Neuronal stem cell (in vitro differentiated cells): ENCODE data around the gene PTH1R.

Source experiments
- DNase-seq: peaks from one replicate; pipeline ENCODE4 v3.0.0-alpha.2; 2013; ENCODE audit warnings: low spot score
- H2AFZ ChIP-seq: one replicate; pipeline ENCODE4 v1.6.1; 2013; ENCODE audit warnings: mild to moderate bottlenecking, low read length, inconsistent platforms
- H2AK5ac ChIP-seq: 2 replicates; pipeline ENCODE4 v1.6.1; 2013; ENCODE audit warnings: low read depth, mild to moderate bottlenecking, inconsistent platforms, low read length, moderate library complexity, mixed read lengths
- H2BK120ac ChIP-seq: 2 replicates; pipeline ENCODE4 v1.6.1; 2013; ENCODE audit warnings: low read depth, mild to moderate bottlenecking, inconsistent platforms, low read length, moderate library complexity, mixed read lengths
- H2BK12ac ChIP-seq: one replicate; pipeline ENCODE4 v1.6.1; 2013; ENCODE audit warnings: low read length, inconsistent platforms
- H2BK15ac ChIP-seq: 2 replicates; pipeline ENCODE4 v1.6.1; 2013; ENCODE audit warnings: mild to moderate bottlenecking, low read length, inconsistent platforms, mixed read lengths
- H2BK5ac ChIP-seq: one replicate; pipeline ENCODE4 v1.6.1; 2013; ENCODE audit warnings: inconsistent platforms, mild to moderate bottlenecking, low read length, moderate library complexity
- H3K14ac ChIP-seq: one replicate; pipeline ENCODE4 v1.6.1; 2013; ENCODE audit warnings: low read length, inconsistent platforms
- H3K18ac ChIP-seq: 2 replicates; pipeline ENCODE4 v1.6.1; 2013; ENCODE audit warnings: low read length, inconsistent platforms
- H3K23ac ChIP-seq: 2 replicates; pipeline ENCODE4 v1.6.1; 2013; ENCODE audit warnings: low read depth, mild to moderate bottlenecking, mixed read lengths, low read length, inconsistent platforms; ENCODE audit not compliant: poor library complexity
- H3K27ac ChIP-seq: replicated peaks from 3 replicates; pipeline ENCODE4 v1.5.1; 2013; ENCODE audit warnings: low read length, inconsistent platforms
- H3K27me3 ChIP-seq, 3 experiments: 2 replicates each; pipeline ENCODE4 v1.6.1; 2013; ENCODE audit warnings: low read length in 3 of 3, mild to moderate bottlenecking in 2 of 3, inconsistent platforms in 1 of 3, low read depth in 1 of 3, mixed read lengths in 1 of 3, moderate library complexity in 1 of 3; ENCODE audit not compliant: control insufficient read depth in 3 of 3, insufficient read depth in 3 of 3
- H3K36me3 ChIP-seq, 2 donors: replicated peaks in 1 of 2; 2 replicates each; pipeline ENCODE4 v1.6.1; 2013; ENCODE audit warnings: low read length in 2 of 2; ENCODE audit not compliant: control insufficient read depth in 2 of 2, insufficient read depth in 2 of 2
- H3K4ac ChIP-seq: 2 replicates; pipeline ENCODE4 v1.6.1; 2013; ENCODE audit warnings: inconsistent platforms, mild to moderate bottlenecking, low read length, moderate library complexity
- H3K4me1 ChIP-seq, 2 donors: 1 replicate in 1 of 2; 2 replicates in 1 of 2; pipeline ENCODE4 v1.6.1; 2013; ENCODE audit warnings: low read length in 2 of 2, low read depth in 1 of 2; ENCODE audit not compliant: control insufficient read depth in 2 of 2, insufficient read depth in 1 of 2
- H3K4me2 ChIP-seq: one replicate; pipeline ENCODE4 v1.6.1; 2013; ENCODE audit warnings: mild to moderate bottlenecking, low read length, inconsistent platforms; ENCODE audit not compliant: insufficient read depth, poor library complexity, severe bottlenecking
- H3K4me3 ChIP-seq, 2 donors: 2 replicates each; pipeline ENCODE4 v1.5.1; 2013; ENCODE audit warnings: low read length in 2 of 2, mild to moderate bottlenecking in 2 of 2, inconsistent platforms in 1 of 2, moderate library complexity in 1 of 2
- H3K79me1 ChIP-seq: one replicate; pipeline ENCODE4 v1.6.1; 2013; ENCODE audit warnings: low read depth, mild to moderate bottlenecking, inconsistent platforms, low read length, moderate library complexity
- H3K9ac ChIP-seq: one replicate; pipeline ENCODE4 v1.6.1; 2013; ENCODE audit warnings: mild to moderate bottlenecking, low read depth, low read length, inconsistent platforms; ENCODE audit not compliant: poor library complexity
- H3K9me3 ChIP-seq, 2 donors: replicated peaks in 1 of 2; 2 replicates each; pipeline versions ENCODE3 to v1.6.1; 2013; ENCODE audit warnings: low read length in 2 of 2, mild to moderate bottlenecking in 2 of 2, inconsistent platforms in 1 of 2, low read depth in 1 of 2, mixed read lengths in 1 of 2, moderate library complexity in 1 of 2; ENCODE audit not compliant: control insufficient read depth in 2 of 2, insufficient read depth in 1 of 2
- H4K8ac ChIP-seq: one replicate; pipeline ENCODE4 v1.6.1; 2013; ENCODE audit warnings: low read depth, mild to moderate bottlenecking, inconsistent platforms, low read length, moderate library complexity
- H4K91ac ChIP-seq: one replicate; pipeline ENCODE4 v1.6.1; 2013; ENCODE audit warnings: low read length, low read depth, mild to moderate bottlenecking, inconsistent platforms; ENCODE audit not compliant: poor library complexity
- WGBS, 2 donors: extraction: QIAGEN DNeasy Blood & Tissue Kit; methylation state at CpG; one replicate each; pipeline ENCODE4 v1.1.7; 2013; ENCODE audit warnings: missing lambda C conversion rate in 2 of 2, mixed read lengths in 1 of 2; ENCODE audit not compliant: insufficient read length in 2 of 2, insufficient replicate concordance in 1 of 2; ENCODE audit errors: extremely low coverage in 2 of 2; 5-methylcytosine and 5-hydroxymethylcytosine counted together

PTH1R gene

GRCh38 chr3:46890132-46890531 is 12.6 kb downstream of the PTH1R start:
- H3K9ac ChIP-seq: no peak overlapping the region
- H2BK5ac ChIP-seq: peak overlapping the region; percentile 20
- no peaks in the 10 kb centered on the region for H3K36me3 ChIP-seq
- H2AK5ac ChIP-seq: no peak overlapping the region
- no peak overlapping the region for H3K4me2 ChIP-seq
- no peak for DNase-seq
- H3K23ac ChIP-seq: no peak overlapping the region
- no peak overlapping the region for H2AFZ ChIP-seq
- WGBS, 2 donors: no CpG with 5 or more reads among the region's 1 CpG
- H3K14ac ChIP-seq: no peak overlapping the region
- H4K91ac ChIP-seq: no peak overlapping the region
- no peak overlapping the region for H4K8ac ChIP-seq
- peaks cover 0 to 2% of the 10 kb centered on the region in 2 donors for H3K9me3 ChIP-seq
- H3K4ac ChIP-seq: no peak overlapping the region
- no peak overlapping the region for H3K18ac ChIP-seq
- H2BK15ac ChIP-seq: peak overlapping the region; percentile 69
- H3K27ac ChIP-seq: no peak overlapping the region
- H3K27me3 ChIP-seq: peaks cover 0 to 80% (median 26%) of the 10 kb centered on the region in 3 experiments
- H2BK120ac ChIP-seq: no peak overlapping the region
- H3K4me3 ChIP-seq: no peak overlapping the region
- no peak overlapping the region for H2BK12ac ChIP-seq
- no peaks in the 10 kb centered on the region for H3K79me1 ChIP-seq
- peaks cover 5 to 12% of the 10 kb centered on the region in 2 donors for H3K4me1 ChIP-seq

- H3K9me3 ChIP-seq: no peaks in the 10 kb centered on the region
- H3K18ac ChIP-seq: no peak overlapping the region
- no peak overlapping the region for H4K8ac ChIP-seq
- no peak overlapping the region for H2AFZ ChIP-seq
- H3K4me3 ChIP-seq: no peak overlapping the region
- no peak overlapping the region for H2BK5ac ChIP-seq
- peak overlapping the region; percentile 7 for H2AK5ac ChIP-seq
- no peak overlapping the region for H2BK12ac ChIP-seq
- no peak overlapping the region for H3K27ac ChIP-seq
- H2BK120ac ChIP-seq: no peak overlapping the region
- H2BK15ac ChIP-seq: no peak overlapping the region
- WGBS, 2 donors: no CpG with 5 or more reads among the region's 3 CpGs
- no peaks in the 10 kb centered on the region for H3K36me3 ChIP-seq
- H3K79me1 ChIP-seq: no peaks in the 10 kb centered on the region
- no peak for DNase-seq
- no peak overlapping the region for H3K9ac ChIP-seq
- no peak overlapping the region for H3K4me2 ChIP-seq
- H4K91ac ChIP-seq: no peak overlapping the region
- peaks cover 5 to 12% of the 10 kb centered on the region in 2 donors for H3K4me1 ChIP-seq
- H3K14ac ChIP-seq: no peak overlapping the region
- H3K23ac ChIP-seq: no peak overlapping the region
- no peak overlapping the region for H3K4ac ChIP-seq
- H3K27me3 ChIP-seq: peaks cover 0 to 72% (median 17%) of the 10 kb centered on the region in 3 experiments
Measured at GRCh38 chr3:46891132-46891531, 13.6 kb downstream of the PTH1R start.

GRCh38 chr3:46892285-46893145 is 15.0 kb downstream of the PTH1R start:
- H3K9ac ChIP-seq: peak overlapping the region; percentile 65
- H3K27me3 ChIP-seq: peaks cover 0 to 70% (median 17%) of the 10 kb centered on the region in 3 experiments
- H4K91ac ChIP-seq: no peak overlapping the region
- H2BK5ac ChIP-seq: no peak overlapping the region
- WGBS, 2 donors: no CpG with 5 or more reads among the region's 58 CpGs
- H3K18ac ChIP-seq: peak overlapping the region; percentile 66
- H2BK15ac ChIP-seq: peak overlapping the region; percentile 11
- peak overlapping the region; percentile 37 for H3K23ac ChIP-seq
- H4K8ac ChIP-seq: no peak overlapping the region
- no peak overlapping the region for H2AK5ac ChIP-seq
- H3K27ac ChIP-seq: no peak overlapping the region
- H3K79me1 ChIP-seq: no peaks in the 10 kb centered on the region
- H3K4me3 ChIP-seq: peak overlapping the region; percentile 52 to 61
- DNase-seq: peak; percentile 69
- no peaks in the 10 kb centered on the region for H3K36me3 ChIP-seq
- H3K4ac ChIP-seq: no peak overlapping the region
- H3K4me2 ChIP-seq: peak overlapping the region; percentile 90
- no peak overlapping the region for H2BK12ac ChIP-seq
- H3K14ac ChIP-seq: peak overlapping the region; percentile 59
- peaks cover 5 to 12% of the 10 kb centered on the region in 2 donors for H3K4me1 ChIP-seq
- peak overlapping the region; percentile 93 for H2AFZ ChIP-seq
- H3K9me3 ChIP-seq: no peaks in the 10 kb centered on the region
- H2BK120ac ChIP-seq: no peak overlapping the region

- H2BK120ac ChIP-seq: no peak overlapping the region
- no peak overlapping the region for H3K23ac ChIP-seq
- H3K9ac ChIP-seq: no peak overlapping the region
- peaks cover 5 to 12% of the 10 kb centered on the region in 2 donors for H3K4me1 ChIP-seq
- DNase-seq: no peak
- no peak overlapping the region for H4K91ac ChIP-seq
- H2AFZ ChIP-seq: peak overlapping the region; percentile 93
- H3K4me2 ChIP-seq: no peak overlapping the region
- H2BK15ac ChIP-seq: peak overlapping the region; percentile 26
- no peaks in the 10 kb centered on the region for H3K79me1 ChIP-seq
- peak overlapping the region in 1 of 2 donors; percentile 52 for H3K4me3 ChIP-seq
- H3K4ac ChIP-seq: no peak overlapping the region
- no peak overlapping the region for H2BK5ac ChIP-seq
- no peak overlapping the region for H3K18ac ChIP-seq
- H3K27ac ChIP-seq: no peak overlapping the region
- no peak overlapping the region for H2BK12ac ChIP-seq
- peaks cover 0 to 63% (median 21%) of the 10 kb centered on the region in 3 experiments for H3K27me3 ChIP-seq
- H4K8ac ChIP-seq: no peak overlapping the region
- H3K14ac ChIP-seq: no peak overlapping the region
- no peaks in the 10 kb centered on the region for H3K36me3 ChIP-seq
- peak overlapping the region; percentile 34 for H2AK5ac ChIP-seq
- no peaks in the 10 kb centered on the region for H3K9me3 ChIP-seq
- WGBS, 2 donors: no CpG with 5 or more reads among the region's 6 CpGs
Measured at GRCh38 chr3:46893146-46893748, 15.7 kb downstream of the PTH1R start.
